ENCODE data around the gene CCNG1. TPM values are rescaled to one million over a fixed set of nuclear protein-coding genes. Genes with fewer than 3 reads are reported as not detected.

Gene CCNG1
- total and polyA plus RNA-seq, 9 of the 15 experiments (the other 6 are each of a cell fraction or from before 2014, with no cell fraction given): 121 to 293 (median 245) TPM

GRCh38 chr5:163409384-163409783, 28.0 kb upstream of the CCNG1 start:
- no peak overlapping the region for H3K27ac ChIP-seq (ENCODE audit: extremely low read depth, low read depth, low read length)
- 23% methylated on average over 6 of the region's 6 CpGs for WGBS (ENCODE audit: insufficient coverage, low coverage, missing lambda C conversion rate)
- H3K4me3 ChIP-seq: no peak overlapping the region
- ChIA-PET CTCF (ENCODE audit: low intra/inter-chr PET ratio) (no interaction called here), POLR2A (interaction anchor here (0.9 kb wide), 1 partner anchor 11 kb away, joined by 3 read pairs; no protein-coding TSS in a partner anchor)
- H3K9ac ChIP-seq (ENCODE audit: insufficient read depth in 1 of 2, low read depth in 2 of 2, low read length in 2 of 2): no peak overlapping the region
- no peak overlapping the region for H2AFZ ChIP-seq (ENCODE audit: low read depth, low read length)
- H3K4me1 ChIP-seq (replicated peaks in 1 of 2; ENCODE audit: control insufficient read depth in 2 of 2, insufficient read depth in 2 of 2, low read length in 2 of 2): no peaks in the 10 kb centered on the region; a peak in 1 of 5 replicates
- no peaks in the 10 kb centered on the region for H3K9me3 ChIP-seq (replicated peaks; ENCODE audit: control insufficient read depth, insufficient read depth, low read depth, low read length)
- intact Hi-C loops (cut with micrococcal nuclease) (loop anchor here (5.0 to 10.0 kb wide), 2 partner anchors 327 to 1865 kb away; partner anchors contain the start of gene GABRB2), in situ Hi-C loops (cut with MboI) (no loop called here)
- no peak for FAIRE-seq
- no peak for TF ChIP-seq TAL1 (IDR thresholded peaks at IDR 0.05)
- no peak for TF ChIP-seq MYBL2 (IDR thresholded peaks at IDR 0.05; ENCODE audit: low read depth)
- TF ChIP-seq MYBL2 (CRISPR knock-in tag; IDR thresholded peaks at IDR 0.05; ENCODE audit: borderline replicate concordance): no peak
- no peak for TF ChIP-seq ZBTB8A (IDR thresholded peaks at IDR 0.05; ENCODE audit: partially characterized antibody)
- TF ChIP-seq ZNF232 (CRISPR knock-in tag; IDR thresholded peaks at IDR 0.05): no peak
- no peak for TF ChIP-seq ARHGAP35 (IDR thresholded peaks at IDR 0.05; ENCODE audit: partially characterized antibody)
- TF ChIP-seq E2F6 (IDR thresholded peaks at IDR 0.05; ENCODE audit: borderline replicate concordance in 1 of 2, extremely low read depth in 1 of 2, insufficient read depth in 1 of 2, insufficient read length in 1 of 2, low read depth in 1 of 2, low read length in 1 of 2, poor library complexity in 1 of 2, severe bottlenecking in 1 of 2): no peak
- no peak for TF ChIP-seq ZNF717 (CRISPR knock-in tag; IDR thresholded peaks at IDR 0.05)
- TF ChIP-seq ZNF609 (CRISPR knock-in tag; IDR thresholded peaks at IDR 0.05; ENCODE audit: borderline replicate concordance): no peak
- no peak for TF ChIP-seq CBX1 (IDR thresholded peaks at IDR 0.05; ENCODE audit: low read depth)
- TF ChIP-seq HDAC8 (tag; IDR thresholded peaks at IDR 0.05): no peak
- H3K27me3 ChIP-seq (ENCODE audit: control insufficient read depth in 2 of 2, insufficient read depth in 2 of 2, low read length in 2 of 2): no peaks in the 10 kb centered on the region
- no peak for ATAC-seq
- H3K36me3 ChIP-seq (ENCODE audit: control insufficient read depth, insufficient read depth, low read length): no peaks in the 10 kb centered on the region
- no peaks in the 10 kb centered on the region for H3K9me1 ChIP-seq (ENCODE audit: control insufficient read depth, insufficient read depth, low read length)
- BruUV-seq (replicated peaks): no TSS peak
- no peaks in the 10 kb centered on the region for H3K79me2 ChIP-seq (ENCODE audit: control insufficient read depth, insufficient read depth, low read length)
- no peak overlapping the region for H3K4me2 ChIP-seq (ENCODE audit: insufficient read depth, low read length)
- no peaks in the 10 kb centered on the region for H4K20me1 ChIP-seq (replicated peaks; ENCODE audit: control insufficient read depth, insufficient read depth, low read length)
- no peak for DNase-seq (ENCODE audit: extremely low read depth in 1 of 4, low spot score in 3 of 4)
